NT2/D1 (cell line): ENCODE measurements around the gene LRFN2.

Source experiments
- YY1 ChIP-seq: IDR thresholded peaks from 2 replicates; pipeline ENCODE4 v1.6.1; 2011; ENCODE audit not compliant: insufficient read length, insufficient read depth
- ZNF274 ChIP-seq: IDR thresholded peaks from 2 replicates; pipeline ENCODE4 v1.6.1; 2011; ENCODE audit warnings: mild to moderate bottlenecking, low read depth, low read length

GRCh38 chr6:40362859-40363258 is 224.3 kb downstream of the LRFN2 start:
- TF ChIP-seq ZNF274: no peak
- TF ChIP-seq YY1: no peak
